Right renal cortex interstitium (tissue), 3 donors: ENCODE data around the gene RPS28. TPM values are rescaled to one million over a fixed set of nuclear protein-coding genes. Genes with fewer than 3 reads are reported as not detected.

Experiments used
- DNase-seq, 3 donors: peaks; one replicate each; pipeline ENCODE4 v3.0.0-alpha.2; 2013; ENCODE audit warnings: low read depth in 3 of 3, low spot score in 2 of 3
- polyA plus RNA-seq, 3 donors: library from polyadenylated mRNA; unstranded; fragments of 120-200 nt; gene quantifications; one replicate each; pipeline ENCODE4 v1.2.1, GENCODE V29; 2013; ENCODE audit not compliant: insufficient read length in 3 of 3

RPS28 gene
- polyA plus RNA-seq, 3 donors, result 320 to 390 (median 377) TPM

GRCh38 chr19:8370176-8371010 is 49.1 kb downstream of the RPS28 start:
- DNase-seq, result no peak

- no peak for DNase-seq
Observed at GRCh38 chr19:8371011-8371804, 49.9 kb downstream of the RPS28 start.

Other genes with a start within 250 kb of the RPS28 start
- 10 to 100 TPM; 29.8 to 33.9 (median 31.6) TPM for gene FBN3, start 171.9 kb upstream of the RPS28 start, polyA plus RNA-seq
- gene CERS4, start 112.1 kb upstream of the RPS28 start, polyA plus RNA-seq, result 10 to 100 TPM; 32.0 to 41.4 (median 38.7) TPM
- 10 to 100 TPM; 24.2 to 25.9 (median 24.7) TPM for gene CD320, start 13.1 kb upstream of the RPS28 start, polyA plus RNA-seq
- gene NDUFA7, start 121 bp upstream of the RPS28 start, polyA plus RNA-seq, result 10 to 100 TPM; 44.1 to 53.9 (median 50.0) TPM
- gene KANK3, start 21.8 kb downstream of the RPS28 start, polyA plus RNA-seq, result 1 to 10 TPM; 6.4 to 7.6 (median 7.0) TPM
- 1 to 10 TPM; 1.4 to 2.5 (median 1.7) TPM for gene ANGPTL4, start 42.7 kb downstream of the RPS28 start, polyA plus RNA-seq
- gene RAB11B, start 68.9 kb downstream of the RPS28 start, polyA plus RNA-seq, result 100 to 1,000 TPM; 125 to 147 (median 129) TPM
- gene MARCHF2, start 91.8 kb downstream of the RPS28 start, polyA plus RNA-seq, result 10 to 100 TPM; 10.7 to 13.4 (median 11.6) TPM
- gene HNRNPM, start 123.5 kb downstream of the RPS28 start, polyA plus RNA-seq, result 100 to 1,000 TPM; 433 to 501 (median 481) TPM
- 1 to 10 TPM in 1 of 3 donors, under 1 TPM in 2; 0.39 to 1.6 (median 0.76) TPM for gene PRAM1, start 181.1 kb downstream of the RPS28 start, polyA plus RNA-seq
- gene ZNF414, start 192.7 kb downstream of the RPS28 start, polyA plus RNA-seq, result 10 to 100 TPM; 16.3 to 19.8 (median 16.7) TPM